HEK293 (cell line): Measurements from ENCODE around the gene GNG7.

Source experiments
- BCL11A ChIP-seq: fragments of 450-650 bp; formaldehyde crosslinking; IDR thresholded peaks from 2 replicates; pipeline ENCODE4 v1.5.1; 2016; ENCODE audit warnings: low read depth, missing biosample characterization, missing genetic modification characterization
- BCL11B ChIP-seq: fragments of 450-650 bp; formaldehyde crosslinking; IDR thresholded peaks from 2 replicates; pipeline ENCODE4 v1.5.1; 2016; ENCODE audit warnings: low read depth, missing biosample characterization, missing genetic modification characterization
- CTCF ChIP-seq: fragments of 450-650 bp; formaldehyde crosslinking; IDR thresholded peaks from 2 replicates; pipeline ENCODE4 v1.5.1; 2016; ENCODE audit warnings: missing biosample characterization, missing genetic modification characterization
- GFI1B ChIP-seq: fragments of 450-650 bp; formaldehyde crosslinking; IDR thresholded peaks from 2 replicates; pipeline ENCODE4 v1.5.1; 2016; ENCODE audit warnings: missing biosample characterization, missing genetic modification characterization
- GLI4 ChIP-seq: fragments of 450-650 bp; formaldehyde crosslinking; IDR thresholded peaks from 2 replicates; pipeline ENCODE4 v1.5.1; 2016; ENCODE audit warnings: missing biosample characterization, missing genetic modification characterization
- GLIS2 ChIP-seq: fragments of 450-650 bp; formaldehyde crosslinking; IDR thresholded peaks from 2 replicates; pipeline ENCODE4 v1.5.1; 2016; ENCODE audit warnings: missing biosample characterization, missing genetic modification characterization
- HOXD13 ChIP-seq: sonication (generic); formaldehyde crosslinking; IDR thresholded peaks from 2 replicates; pipeline ENCODE4 v1.8.0; 2022; ENCODE audit warnings: missing genetic modification reagents, borderline replicate concordance
- KLF16 ChIP-seq: fragments of 450-650 bp; formaldehyde crosslinking; IDR thresholded peaks from 2 replicates; pipeline ENCODE4 v1.5.1; 2017; ENCODE audit warnings: missing biosample characterization, missing genetic modification characterization
- KLF8 ChIP-seq: fragments of 450-650 bp; formaldehyde crosslinking; IDR thresholded peaks from 2 replicates; pipeline ENCODE4 v1.5.1; 2016; ENCODE audit warnings: missing biosample characterization, missing genetic modification characterization
- OSR2 ChIP-seq: fragments of 450-650 bp; formaldehyde crosslinking; IDR thresholded peaks from 2 replicates; pipeline ENCODE4 v1.5.1; 2016; ENCODE audit warnings: missing biosample characterization, missing genetic modification characterization
- PRDM1 ChIP-seq: fragments of 450-650 bp; formaldehyde crosslinking; IDR thresholded peaks from 2 replicates; pipeline ENCODE4; 2016; ENCODE audit warnings: missing biosample characterization, missing genetic modification characterization
- RBAK ChIP-seq: fragments of 450-650 bp; formaldehyde crosslinking; IDR thresholded peaks from 2 replicates; pipeline ENCODE4 v1.5.1; 2016; ENCODE audit warnings: missing biosample characterization, missing genetic modification characterization
- YY1 ChIP-seq: fragments of 450-650 bp; formaldehyde crosslinking; IDR thresholded peaks from 2 replicates; pipeline ENCODE4 v1.5.1; 2018; ENCODE audit warnings: missing biosample characterization, missing genetic modification characterization
- ZBTB7A ChIP-seq: fragments of 450-650 bp; formaldehyde crosslinking; IDR thresholded peaks from 2 replicates; pipeline ENCODE4 v1.5.1; 2016; ENCODE audit warnings: low read depth, missing biosample characterization, missing genetic modification characterization
- ZBTB8A ChIP-seq: fragments of 450-650 bp; formaldehyde crosslinking; IDR thresholded peaks from 2 replicates; pipeline ENCODE4 v1.5.1; 2016; ENCODE audit warnings: missing biosample characterization, missing genetic modification characterization
- ZEB2 ChIP-seq: fragments of 450-650 bp; formaldehyde crosslinking; IDR thresholded peaks from 2 replicates; pipeline ENCODE4 v1.5.1; 2016; ENCODE audit warnings: missing biosample characterization, missing genetic modification characterization
- ZNF132 ChIP-seq: fragments of 450-650 bp; formaldehyde crosslinking; IDR thresholded peaks from 2 replicates; pipeline ENCODE4 v1.5.1; 2017; ENCODE audit warnings: missing biosample characterization, missing genetic modification characterization, borderline replicate concordance
- ZNF140 ChIP-seq: fragments of 450-650 bp; formaldehyde crosslinking; IDR thresholded peaks from 2 replicates; pipeline ENCODE4 v1.5.1; 2016; ENCODE audit warnings: missing biosample characterization, missing genetic modification characterization
- ZNF16 ChIP-seq: fragments of 450-650 bp; formaldehyde crosslinking; IDR thresholded peaks from 2 replicates; pipeline ENCODE4 v1.5.1; 2016; ENCODE audit warnings: low read depth, missing biosample characterization, missing genetic modification characterization
- ZNF169 ChIP-seq: fragments of 450-650 bp; formaldehyde crosslinking; IDR thresholded peaks from 2 replicates; pipeline ENCODE4 v1.5.1; 2016; ENCODE audit warnings: missing biosample characterization, missing genetic modification characterization
- ZNF274 ChIP-seq, 2 experiments: fragments of 200-500 bp in 1 of 2; fragments of 450-650 bp in 1 of 2; sonication (Bioruptor generic) in 1 of 2; formaldehyde crosslinking in 1 of 2; IDR thresholded peaks; 2 replicates each; pipeline versions ENCODE4 v1.5.1 to v1.6.1; 2014 to 2016; ENCODE audit warnings: borderline replicate concordance in 1 of 2, inconsistent platforms in 1 of 2, low read length in 1 of 2, missing biosample characterization in 1 of 2, missing genetic modification characterization in 1 of 2
- ZNF280D ChIP-seq: fragments of 450-650 bp; formaldehyde crosslinking; IDR thresholded peaks from 2 replicates; pipeline ENCODE4 v1.5.1; 2016; ENCODE audit warnings: missing biosample characterization, missing genetic modification characterization
- ZNF324 ChIP-seq: fragments of 450-650 bp; formaldehyde crosslinking; IDR thresholded peaks from 2 replicates; pipeline ENCODE4 v1.5.1; 2016; ENCODE audit warnings: missing biosample characterization, missing genetic modification characterization
- ZNF350 ChIP-seq: fragments of 450-650 bp; formaldehyde crosslinking; IDR thresholded peaks from 2 replicates; pipeline ENCODE4 v1.5.0; 2017; ENCODE audit warnings: missing biosample characterization, mild to moderate bottlenecking, missing genetic modification characterization
- ZNF514 ChIP-seq: fragments of 450-650 bp; formaldehyde crosslinking; IDR thresholded peaks from 2 replicates; pipeline ENCODE4 v1.5.1; 2016; ENCODE audit warnings: missing biosample characterization, missing genetic modification characterization
- ZNF561 ChIP-seq: fragments of 450-650 bp; IDR thresholded peaks from 2 replicates; pipeline ENCODE4 v1.5.1; 2018; ENCODE audit warnings: missing biosample characterization, missing genetic modification characterization, borderline replicate concordance
- ZNF585B ChIP-seq: fragments of 450-650 bp; formaldehyde crosslinking; IDR thresholded peaks from 2 replicates; pipeline ENCODE4 v1.5.1; 2016; ENCODE audit warnings: missing biosample characterization, missing genetic modification characterization
- ZNF596 ChIP-seq: fragments of 450-650 bp; IDR thresholded peaks from 2 replicates; pipeline ENCODE4 v1.5.0; 2018; ENCODE audit warnings: missing biosample characterization, mild to moderate bottlenecking, missing genetic modification characterization, moderate library complexity
- ZNF621 ChIP-seq: fragments of 450-650 bp; formaldehyde crosslinking; IDR thresholded peaks from 2 replicates; pipeline ENCODE4 v1.5.1; 2017; ENCODE audit warnings: missing biosample characterization, missing genetic modification characterization
- ZNF623 ChIP-seq: fragments of 450-650 bp; formaldehyde crosslinking; IDR thresholded peaks from 2 replicates; pipeline ENCODE4 v1.5.1; 2016; ENCODE audit warnings: missing biosample characterization, missing genetic modification characterization
- ZNF624 ChIP-seq: fragments of 450-650 bp; formaldehyde crosslinking; IDR thresholded peaks from 2 replicates; pipeline ENCODE4 v1.5.1; 2017; ENCODE audit warnings: missing biosample characterization, missing genetic modification characterization
- ZNF660 ChIP-seq: fragments of 450-650 bp; IDR thresholded peaks from 2 replicates; pipeline ENCODE4 v1.5.1; 2018; ENCODE audit warnings: missing biosample characterization, mild to moderate bottlenecking, missing genetic modification characterization
- ZNF670 ChIP-seq: fragments of 450-650 bp; formaldehyde crosslinking; IDR thresholded peaks from 2 replicates; pipeline ENCODE4 v1.5.1; 2016; ENCODE audit warnings: missing biosample characterization, missing genetic modification characterization, low read depth
- ZNF768 ChIP-seq: fragments of 450-650 bp; formaldehyde crosslinking; IDR thresholded peaks from 2 replicates; pipeline ENCODE4 v1.5.1; 2018; ENCODE audit warnings: missing biosample characterization, mild to moderate bottlenecking, missing genetic modification characterization
- TF ChIP-seq, protein P1 (sequence below): fragments of 450-650 bp; formaldehyde crosslinking; IDR thresholded peaks from 2 replicates; pipeline ENCODE4 v1.5.1; 2016; ENCODE audit warnings: missing biosample characterization, missing genetic modification characterization

The GNG7 gene

DNA sequence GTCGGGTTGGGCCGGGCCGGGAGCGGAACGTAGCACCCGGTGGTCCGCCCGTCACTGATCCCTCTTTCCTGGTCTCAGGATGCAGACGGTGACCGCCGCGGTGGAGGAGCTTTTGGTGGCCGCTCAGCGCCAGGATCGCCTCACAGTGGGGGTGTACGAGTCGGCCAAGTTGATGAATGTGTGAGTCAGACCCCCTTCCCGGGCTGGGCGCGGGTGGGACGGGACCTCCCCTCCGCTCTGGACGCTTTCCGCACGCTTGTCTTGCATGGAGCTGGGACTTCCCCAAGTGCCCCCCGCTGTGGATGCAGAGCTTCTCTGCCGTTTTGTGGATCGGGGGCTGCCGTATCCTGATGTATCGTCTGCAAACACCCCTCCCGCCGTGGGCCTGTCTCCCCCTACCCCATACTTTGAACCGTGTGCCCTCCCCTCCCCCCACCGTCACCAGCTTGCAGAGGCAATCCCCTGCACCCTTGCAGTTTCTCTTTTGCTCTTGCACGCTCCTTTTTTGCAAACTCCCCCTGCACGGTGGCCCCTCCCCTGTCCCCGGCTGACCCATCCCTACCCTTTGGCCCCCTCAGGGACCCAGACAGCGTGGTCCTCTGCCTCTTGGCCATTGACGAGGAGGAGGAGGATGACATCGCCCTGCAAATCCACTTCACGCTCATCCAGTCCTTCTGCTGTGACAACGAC is 225.9 kb downstream of the GNG7 start (continued):
- no peak; the same call in 1 of the 2 replicates for TF ChIP-seq ZNF768 (tag by site-specific recombination)
- TF ChIP-seq ZNF621 (tag by site-specific recombination), result no peak
- 0 out of 2 replicates have a peak, but pooled peaks have one; percentile 10 for TF ChIP-seq ZNF324
- TF ChIP-seq ZNF596 (tag by site-specific recombination), result no peak
- TF ChIP-seq ZNF660 (tag by site-specific recombination), result peak; percentile 5; the same call in 1 of the 2 replicates
- no peak for TF ChIP-seq ZNF624 (tag by site-specific recombination)
- peak; percentile 4; the same call in 1 of the 2 replicates for TF ChIP-seq ZBTB8A (tag by site-specific recombination)
- no peak for TF ChIP-seq ZNF16 (tag by site-specific recombination)
- peak; percentile 24; the same call in 1 of the 2 replicates for TF ChIP-seq PRDM1
- no peak for TF ChIP-seq BCL11B (tag by site-specific recombination)
- TF ChIP-seq ZNF585B (tag by site-specific recombination), result no peak
- TF ChIP-seq ZNF623, result no peak
- no peak for TF ChIP-seq OSR2 (tag by site-specific recombination)
- no peak for TF ChIP-seq GFI1B (tag by site-specific recombination)
- TF ChIP-seq, protein P1, sequence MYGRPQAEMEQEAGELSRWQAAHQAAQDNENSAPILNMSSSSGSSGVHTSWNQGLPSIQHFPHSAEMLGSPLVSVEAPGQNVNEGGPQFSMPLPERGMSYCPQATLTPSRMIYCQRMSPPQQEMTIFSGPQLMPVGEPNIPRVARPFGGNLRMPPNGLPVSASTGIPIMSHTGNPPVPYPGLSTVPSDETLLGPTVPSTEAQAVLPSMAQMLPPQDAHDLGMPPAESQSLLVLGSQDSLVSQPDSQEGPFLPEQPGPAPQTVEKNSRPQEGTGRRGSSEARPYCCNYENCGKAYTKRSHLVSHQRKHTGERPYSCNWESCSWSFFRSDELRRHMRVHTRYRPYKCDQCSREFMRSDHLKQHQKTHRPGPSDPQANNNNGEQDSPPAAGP (tag by site-specific recombination), result peak; percentile 36; the same call in 1 of the 2 replicates
- no peak for TF ChIP-seq ZNF140
- peak; percentile 49; the same call in 1 of the 2 replicates for TF ChIP-seq KLF16 (tag by site-specific recombination)
- no peak for TF ChIP-seq RBAK (tag by site-specific recombination)
- TF ChIP-seq ZEB2 (tag by site-specific recombination), result no peak
- TF ChIP-seq ZNF132 (tag by site-specific recombination), result no peak
- TF ChIP-seq ZBTB7A (tag by site-specific recombination), result no peak
- no peak for TF ChIP-seq CTCF (tag by site-specific recombination)
- TF ChIP-seq BCL11A (tag by site-specific recombination), result no peak
- no peak for TF ChIP-seq ZNF670 (tag by site-specific recombination)
- no peak for TF ChIP-seq GLI4
- TF ChIP-seq ZNF514, result no peak
- no peak for TF ChIP-seq ZNF350
- TF ChIP-seq KLF8 (tag by site-specific recombination), result peak; percentile 26
- no peak for TF ChIP-seq YY1
- no peak for TF ChIP-seq HOXD13
- no peak for TF ChIP-seq ZNF280D
- no peak for TF ChIP-seq ZNF274 (IDR thresholded peaks at IDR 0.05; ENCODE audit: low read length)
- no peak for TF ChIP-seq ZNF274 (tag by site-specific recombination; IDR thresholded peaks at IDR 0.05; ENCODE audit: borderline replicate concordance)
- no peak for TF ChIP-seq ZNF169
- TF ChIP-seq ZNF561, result no peak
- TF ChIP-seq GLIS2 (tag by site-specific recombination), result peak; percentile 90
